HL-60/S4 treated with retinoic acid at 250 ng/mL for 4 days and 3 days (cell line): Measurements from ENCODE around the gene COL12A1.

Source experiments
- in situ Hi-C: fragments of 300-500 bp; cut with MboI; formaldehyde crosslinking; loops from 2 replicates; pipeline ENCODE4 v1.7.0; 2022; ENCODE audit warnings: low sequenced_read_pairs

COL12A1 gene

DNA sequence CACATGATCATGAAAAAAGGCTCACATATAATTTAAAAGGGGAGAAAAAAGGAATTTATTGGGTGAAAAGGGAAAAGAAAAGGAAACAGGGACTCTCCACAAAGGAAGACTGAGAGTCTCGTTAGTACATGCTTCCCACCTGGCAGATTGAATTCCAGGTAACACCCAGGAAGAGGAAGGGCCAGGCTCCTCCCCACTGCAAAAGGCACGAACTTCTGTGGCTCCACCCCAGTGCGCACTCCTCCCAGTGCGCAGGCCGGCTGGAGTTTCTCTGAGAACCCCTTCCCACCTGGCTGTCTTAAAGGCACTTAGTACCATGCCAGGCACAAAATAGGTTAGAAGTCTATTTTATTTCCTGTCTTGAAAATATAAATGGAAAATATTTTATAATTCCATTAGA, 129.8 kb downstream of the COL12A1 start:
- in situ Hi-C loops = no loop called here

DNA sequence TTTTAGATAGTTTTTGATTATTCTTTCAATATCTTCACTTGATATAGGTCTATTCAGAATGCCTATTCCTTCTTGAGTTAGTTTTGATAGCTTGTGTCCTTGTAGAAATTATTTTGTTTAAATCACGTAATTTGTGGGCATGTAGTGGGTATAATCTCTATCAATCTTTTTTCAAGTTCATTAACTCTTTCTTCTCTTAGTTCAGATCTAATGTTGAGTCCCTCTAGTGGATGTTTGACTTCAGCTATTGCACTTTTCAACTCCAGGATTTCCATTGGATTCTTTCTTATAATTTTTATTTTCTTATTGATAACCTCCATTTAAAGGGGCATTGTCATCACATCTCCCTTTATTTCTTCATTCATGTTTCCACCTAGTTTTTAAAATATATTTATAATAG, 135.6 kb downstream of the COL12A1 start:
- in situ Hi-C loops = no loop called here

DNA sequence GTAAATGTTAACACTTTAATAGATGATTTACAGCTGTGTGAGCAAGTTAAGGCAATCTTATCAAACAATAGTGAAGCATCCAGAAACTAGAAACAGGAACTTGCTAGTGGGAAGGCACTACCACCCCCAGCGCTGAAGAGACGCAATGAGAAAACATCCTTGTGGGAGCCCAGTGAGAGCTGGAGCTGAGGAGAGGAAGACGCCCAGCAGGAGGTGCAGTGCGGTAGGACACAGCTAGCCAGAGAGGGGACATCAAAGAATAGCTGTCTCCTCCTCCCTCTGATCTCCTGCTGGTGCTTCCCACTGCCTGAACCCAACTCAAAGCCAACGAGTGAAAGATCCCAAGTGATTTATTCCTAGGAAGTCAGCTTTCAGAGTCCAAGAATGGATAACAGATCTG, 140.3 kb downstream of the COL12A1 start:
- in situ Hi-C loops = no loop called here

DNA sequence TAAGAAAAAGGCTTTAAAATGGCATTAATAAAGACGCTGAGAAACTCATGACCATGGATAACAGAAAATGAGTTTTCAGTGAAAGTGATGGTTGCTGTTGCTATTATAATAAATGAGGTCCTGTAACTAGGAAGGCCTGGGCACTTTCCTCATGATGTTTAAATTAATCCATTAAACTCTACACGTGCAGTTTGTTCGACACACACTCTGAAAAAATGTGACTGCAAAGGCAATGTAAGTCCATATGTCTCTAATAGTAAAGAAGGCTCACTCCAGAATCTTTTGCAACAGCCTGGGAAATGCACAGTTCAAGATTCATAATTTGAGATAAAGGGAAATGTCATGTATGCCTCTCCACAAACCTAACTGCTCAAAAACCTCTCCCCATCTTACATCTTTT, 153.4 kb downstream of the COL12A1 start:
- in situ Hi-C loops = no loop called here

DNA sequence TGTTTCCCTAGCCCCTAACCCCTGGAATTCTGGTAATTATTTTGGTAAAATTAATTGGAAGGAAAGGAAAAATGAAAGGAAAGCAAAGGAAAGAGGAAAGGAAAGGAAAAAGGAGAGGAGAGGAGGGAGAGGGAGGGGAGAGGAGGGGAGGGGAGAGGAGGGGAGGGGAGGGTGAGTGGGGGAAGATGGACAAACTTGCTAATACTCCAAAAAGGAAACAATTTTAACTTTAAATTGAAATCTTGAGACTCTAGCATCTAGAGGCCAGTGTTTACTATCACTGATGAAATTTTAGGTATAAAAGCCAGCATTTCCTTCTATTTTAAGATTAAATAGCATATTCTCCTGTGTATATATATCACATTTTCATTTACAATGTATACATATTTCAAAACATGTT, 156.5 kb downstream of the COL12A1 start:
- in situ Hi-C loops = no loop called here

DNA sequence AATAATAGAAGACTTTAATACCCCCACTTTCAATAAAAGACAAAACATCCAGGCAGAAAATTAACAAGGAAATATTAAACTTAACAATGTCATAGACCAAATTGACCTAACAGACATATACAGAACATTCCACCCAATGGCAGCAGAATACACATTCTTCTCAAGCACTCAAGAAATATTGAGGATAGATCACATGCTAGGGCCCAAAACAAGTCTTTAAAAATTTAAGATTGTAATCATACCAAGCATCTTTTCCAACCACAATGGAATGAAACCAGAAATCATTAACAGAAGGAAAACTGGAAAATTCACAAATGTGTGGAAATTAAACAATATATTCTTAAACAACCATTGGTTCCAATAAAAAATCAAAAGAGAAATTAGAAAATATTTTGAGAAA, 161.0 kb downstream of the COL12A1 start:
- in situ Hi-C loops = no loop called here

DNA sequence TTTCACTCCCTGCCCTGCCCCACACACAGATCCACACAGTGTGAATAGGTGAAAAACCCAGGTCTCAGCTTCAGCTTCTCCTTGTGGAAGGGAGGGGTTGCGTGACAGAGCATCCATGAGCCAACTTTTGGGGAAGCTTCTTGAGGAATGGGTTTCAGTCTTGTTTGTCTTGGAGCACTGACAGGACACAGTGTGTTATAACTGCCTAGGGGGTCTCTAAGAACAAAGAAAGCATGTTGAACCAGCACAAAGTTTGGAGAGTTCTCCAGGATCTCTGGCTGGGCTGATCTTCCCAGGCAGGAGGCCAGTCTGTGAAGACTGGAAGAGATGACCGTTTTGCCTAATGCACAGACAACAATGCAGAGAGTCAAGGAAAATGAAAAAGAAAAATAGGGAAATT, 164.5 kb downstream of the COL12A1 start:
- in situ Hi-C loops = no loop called here
